Body of pancreas (tissue), 4 donors: ENCODE results near the gene TMEM256. TPM values are rescaled to one million over a fixed set of nuclear protein-coding genes. Genes with fewer than 3 reads are reported as not detected.

Experiments used
- ATAC-seq: fragments of 150-250 bp; one replicate; pipeline ENCODE4 v1.9.1; 2016
- DNase-seq, 4 donors: peaks; one replicate each; pipeline ENCODE4 v3.0.0-alpha.2; 2019
- H3K27ac ChIP-seq, 4 donors: fragments of 200-600 bp; sonication (generic); 1 replicate in 3 of 4; 2 replicates in 1 of 4; pipeline versions ENCODE4 v1.5.1 to v1.6.1; 2016 to 2019; ENCODE audit warnings: mild to moderate bottlenecking in 1 of 4, mixed read lengths in 1 of 4, moderate library complexity in 1 of 4
- H3K27me3 ChIP-seq, 2 donors: fragments of 200-600 bp; sonication (generic); one replicate each; pipeline ENCODE4 v1.6.0; 2016; ENCODE audit warnings: mild to moderate bottlenecking in 1 of 2
- H3K36me3 ChIP-seq, 2 donors: fragments of 200-600 bp; sonication (generic); replicated peaks in 1 of 2; 2 replicates each; pipeline ENCODE4 v1.5.1; 2016; ENCODE audit warnings: low read depth in 2 of 2; ENCODE audit not compliant: insufficient read depth in 1 of 2
- H3K4me1 ChIP-seq: fragments of 200-600 bp; sonication (generic); one replicate; pipeline ENCODE4 v1.6.0; 2016
- H3K4me3 ChIP-seq, 2 donors: fragments of 200-600 bp; sonication (generic); 1 replicate in 1 of 2; 2 replicates in 1 of 2; pipeline ENCODE4 v1.5.1; 2016 to 2019
- H3K9me3 ChIP-seq, 3 donors: fragments of 200-600 bp; sonication (generic); 1 replicate in 2 of 3; 2 replicates in 1 of 3; pipeline ENCODE4 v1.5.1; 2016
- POLR2A ChIP-seq, 3 donors: fragments of 450-650 bp; IDR thresholded peaks; one replicate each; pipeline ENCODE4 v1.6.1; 2016; ENCODE audit warnings: antibody characterized with exemption in 3 of 3, mild to moderate bottlenecking in 2 of 3
- WGBS, 2 donors: methylation state at CpG; one replicate each; pipeline ENCODE4 v1.1.5; 2017; 5-methylcytosine and 5-hydroxymethylcytosine counted together
- intact Hi-C: fragments of 100-400 bp; cut with DNase I; formaldehyde crosslinking; loops from one replicate; pipeline ENCODE4 v1.15.1; 2023
- total RNA-seq, 2 donors: library from RNA; depleted of rRNA; stranded (reverse); fragments of >200 nt; gene quantifications; one replicate each; pipeline ENCODE4 v1.1.0, GENCODE V29; 2016
- TF ChIP-seq, protein P1 (sequence below), 7 experiments: fragments of 450-650 bp in 4 of 7; fragments of 200-600 bp in 3 of 7; sonication (generic) in 3 of 7; IDR thresholded peaks; one replicate each; pipeline ENCODE4 v1.5.1; 2016 to 2019; ENCODE audit warnings: antibody characterized with exemption in 7 of 7

Gene TMEM256
- total RNA-seq = 10 to 100 TPM; 14.5 to 21.8 TPM

DNA sequence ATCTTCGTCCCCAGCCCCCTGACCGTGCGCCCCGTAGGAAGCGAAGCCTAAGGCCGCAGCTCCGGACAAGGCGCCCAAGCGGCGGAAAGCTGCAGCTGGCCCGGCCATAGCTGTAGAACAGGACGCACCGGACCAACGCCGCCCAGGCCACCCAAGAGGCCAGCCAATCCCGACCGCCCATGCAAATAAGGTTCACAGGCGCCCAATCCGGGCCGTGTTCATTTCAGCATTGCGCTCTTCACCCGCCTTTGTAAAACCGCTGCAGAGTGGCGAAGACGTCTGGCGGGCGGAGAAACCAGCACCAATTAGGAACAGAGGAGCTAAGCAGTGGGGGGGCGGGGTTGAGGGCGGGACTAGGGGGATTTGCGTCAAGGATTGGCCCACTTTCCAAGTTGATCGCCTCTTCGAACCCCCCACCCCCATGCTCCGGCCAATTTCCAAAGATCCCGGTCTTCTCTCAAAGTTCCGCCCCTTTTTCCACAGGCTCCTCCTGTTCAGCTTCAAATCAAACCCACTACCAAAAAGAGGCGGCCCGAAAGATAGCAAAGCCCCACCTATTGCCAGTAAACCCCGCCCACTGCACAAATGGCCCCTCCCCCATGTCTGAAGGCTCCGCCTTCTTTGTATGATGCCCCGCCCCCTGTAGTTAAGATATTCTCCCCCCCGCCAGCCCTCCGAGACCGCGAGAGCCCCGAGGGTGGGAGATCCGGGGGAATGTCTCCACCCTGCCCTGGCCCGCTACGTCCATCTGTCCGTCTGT, at the start of gene TMEM256:
TSS of gene TMEM256 (minus strand) at position 121 of the 760 bp plus-strand sequence. CDS start at position 108, 13 bp downstream.
- no peaks in the 10 kb centered on the region for H3K36me3 ChIP-seq
- no peaks in the 10 kb centered on the region for H3K9me3 ChIP-seq
- 1% methylated on average over 24 to 49 of the region's 49 CpGs for WGBS, 2 donors
- peak within 1 kb of the TSS; percentile 60 to 96 (median 90) for H3K27ac ChIP-seq
- H3K4me3 ChIP-seq = peak within 1 kb of the TSS; percentile 39
- peak; percentile 92 for ATAC-seq
- intact Hi-C loops = no loop called here
- no peaks in the 10 kb centered on the region for H3K27me3 ChIP-seq
- peaks cover 32% of the 10 kb centered on the region for H3K4me1 ChIP-seq
- peak; percentile 99 for DNase-seq
- TF ChIP-seq, protein P1, sequence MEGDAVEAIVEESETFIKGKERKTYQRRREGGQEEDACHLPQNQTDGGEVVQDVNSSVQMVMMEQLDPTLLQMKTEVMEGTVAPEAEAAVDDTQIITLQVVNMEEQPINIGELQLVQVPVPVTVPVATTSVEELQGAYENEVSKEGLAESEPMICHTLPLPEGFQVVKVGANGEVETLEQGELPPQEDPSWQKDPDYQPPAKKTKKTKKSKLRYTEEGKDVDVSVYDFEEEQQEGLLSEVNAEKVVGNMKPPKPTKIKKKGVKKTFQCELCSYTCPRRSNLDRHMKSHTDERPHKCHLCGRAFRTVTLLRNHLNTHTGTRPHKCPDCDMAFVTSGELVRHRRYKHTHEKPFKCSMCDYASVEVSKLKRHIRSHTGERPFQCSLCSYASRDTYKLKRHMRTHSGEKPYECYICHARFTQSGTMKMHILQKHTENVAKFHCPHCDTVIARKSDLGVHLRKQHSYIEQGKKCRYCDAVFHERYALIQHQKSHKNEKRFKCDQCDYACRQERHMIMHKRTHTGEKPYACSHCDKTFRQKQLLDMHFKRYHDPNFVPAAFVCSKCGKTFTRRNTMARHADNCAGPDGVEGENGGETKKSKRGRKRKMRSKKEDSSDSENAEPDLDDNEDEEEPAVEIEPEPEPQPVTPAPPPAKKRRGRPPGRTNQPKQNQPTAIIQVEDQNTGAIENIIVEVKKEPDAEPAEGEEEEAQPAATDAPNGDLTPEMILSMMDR (IDR thresholded peaks at IDR 0.05) = peak in 2 of 7 experiments; percentile 24 to 25
- TF ChIP-seq POLR2A (IDR thresholded peaks at IDR 0.05) = peak; percentile 95 to 98 (median 98)

DNA sequence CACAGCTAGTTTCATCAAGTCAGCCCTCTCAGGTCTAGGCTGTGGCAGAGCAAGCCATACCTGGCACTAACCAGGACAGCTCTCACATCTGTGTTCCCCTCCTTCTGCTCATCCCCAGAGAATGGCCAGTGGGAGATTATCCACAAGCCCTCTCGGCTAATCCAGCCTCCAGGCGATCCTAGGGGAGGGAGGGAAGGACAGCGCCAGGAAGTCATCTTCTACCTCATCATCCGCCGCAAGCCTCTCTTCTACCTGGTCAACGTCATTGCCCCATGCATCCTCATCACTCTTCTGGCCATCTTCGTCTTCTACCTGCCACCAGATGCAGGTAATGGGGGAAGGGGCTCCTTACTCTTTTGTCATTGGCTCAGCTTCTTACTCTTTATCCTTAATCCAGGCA, 44.6 kb upstream of the TMEM256 start:
- no peak for DNase-seq
- intact Hi-C loops = no loop called here
- WGBS, 2 donors = 91 to 92% methylated on average over 7 of the region's 7 CpGs
- Histone ChIP-seq H3K4me3 (no peak overlapping the region), H3K27me3 (no peaks in the 10 kb centered on the region), H3K36me3 (no peaks in the 10 kb centered on the region), H3K9me3 (no peaks in the 10 kb centered on the region), H3K27ac (no peak overlapping the region), H3K4me1 (peaks cover 11% of the 10 kb centered on the region)
- TF ChIP-seq, protein P1 (IDR thresholded peaks at IDR 0.05) = no peak
- TF ChIP-seq POLR2A (IDR thresholded peaks at IDR 0.05) = no peak
- ATAC-seq = no peak

DNA sequence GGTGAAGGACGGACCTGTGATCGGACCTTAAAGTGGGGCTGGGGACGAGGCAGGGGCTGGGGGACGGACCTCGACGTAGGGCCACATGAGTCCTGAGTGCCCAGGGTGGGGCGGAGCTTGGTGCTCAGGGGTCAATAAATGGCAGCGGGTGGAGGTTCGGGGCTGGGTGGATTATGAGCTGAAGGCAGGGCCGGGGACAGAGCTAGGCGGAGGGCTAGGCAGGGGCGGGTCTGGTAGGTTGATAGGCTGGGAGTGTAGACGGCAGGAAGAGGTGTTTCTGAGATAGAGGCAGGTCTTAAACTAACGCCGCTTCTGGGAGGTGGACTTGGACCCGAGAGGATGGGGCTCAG, 41.7 kb upstream of the TMEM256 start:
- peak in 1 of 4 donors; percentile 45 for DNase-seq
- 4% methylated on average over 16 of the region's 16 CpGs for WGBS, 2 donors
- peak overlapping the region in 1 of 2 donors; percentile 35 for H3K4me3 ChIP-seq
- H3K27me3 ChIP-seq = no peaks in the 10 kb centered on the region
- H3K36me3 ChIP-seq = no peaks in the 10 kb centered on the region
- intact Hi-C loops = no loop called here
- H3K4me1 ChIP-seq = peaks cover 16% of the 10 kb centered on the region
- ATAC-seq = peak; percentile 53
- TF ChIP-seq, protein P1 (IDR thresholded peaks at IDR 0.05) = no peak
- H3K9me3 ChIP-seq = no peaks in the 10 kb centered on the region
- peak overlapping the region in 3 of 4 donors; percentile 33 to 75 (median 66) for H3K27ac ChIP-seq

DNA sequence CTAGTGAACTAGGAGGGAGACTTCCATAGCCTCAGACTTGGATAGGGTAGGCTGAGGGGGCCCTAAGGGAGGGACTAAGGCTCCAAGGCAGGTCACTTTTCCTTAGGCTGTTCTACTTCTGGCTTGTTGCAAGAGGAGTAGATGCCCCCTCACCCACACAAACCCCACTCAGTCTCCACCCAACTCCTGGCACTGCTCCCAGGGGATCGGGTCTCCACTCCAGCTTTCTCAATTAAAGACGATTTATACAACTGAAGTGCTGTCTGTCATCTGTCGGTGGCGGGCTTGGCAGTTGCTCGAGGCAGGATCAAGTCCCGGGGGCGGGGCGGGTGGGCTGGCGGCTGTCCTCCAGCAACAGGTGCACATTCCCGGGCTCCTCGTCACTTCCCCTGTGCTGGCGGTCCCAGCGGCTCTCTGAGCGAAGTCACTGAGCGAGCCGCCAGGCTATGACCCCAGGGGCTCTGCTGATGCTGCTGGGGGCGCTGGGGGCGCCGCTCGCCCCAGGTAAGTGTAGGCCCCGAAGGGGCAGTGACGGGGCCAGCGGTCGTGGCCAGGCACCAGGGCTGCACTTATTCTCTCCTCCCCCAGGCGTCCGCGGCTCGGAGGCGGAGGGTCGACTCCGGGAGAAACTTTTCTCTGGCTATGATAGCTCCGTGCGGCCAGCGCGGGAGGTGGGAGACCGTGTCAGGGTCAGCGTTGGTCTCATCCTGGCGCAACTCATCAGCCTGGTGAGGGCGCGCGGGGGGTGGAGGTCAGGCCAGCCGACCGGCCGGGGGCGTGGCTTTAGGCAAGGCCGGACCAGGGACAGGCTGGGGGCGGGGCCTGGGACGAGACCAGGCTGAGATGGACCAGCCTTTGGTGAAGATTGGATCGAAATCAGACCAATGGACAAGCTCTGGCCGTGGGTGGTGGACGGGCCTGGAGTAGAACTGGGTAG, 41.1 kb upstream of the TMEM256 start, which contains the start of gene CHRNB1:
TSS of gene CHRNB1 (plus strand) at position 380 of the 937 bp plus-strand sequence. CDS start at position 447, 67 bp downstream.
- peak within 1 kb of the TSS; percentile 33 to 75 (median 51) for H3K27ac ChIP-seq
- intact Hi-C loops = loop anchor here (5.0 kb wide), 1 partner anchor 42 kb away; no protein-coding TSS in a partner anchor
- no peaks in the 10 kb centered on the region for H3K27me3 ChIP-seq
- peak in 2 of 3 donors; percentile 28 to 30 for TF ChIP-seq POLR2A (IDR thresholded peaks at IDR 0.05)
- TF ChIP-seq, protein P1 (IDR thresholded peaks at IDR 0.05) = peak in 4 of 7 experiments; percentile 7 to 40 (median 18)
- DNase-seq (peak; percentile 82 to 91 (median 88)), ATAC-seq (peak; percentile 87)
- H3K36me3 ChIP-seq = no peaks in the 10 kb centered on the region
- peaks cover 22% of the 10 kb centered on the region for H3K4me1 ChIP-seq
- peak within 1 kb of the TSS; percentile 3 to 35 for H3K4me3 ChIP-seq
- WGBS, 2 donors = 3% methylated on average over 15 to 49 of the region's 51 CpGs
- H3K9me3 ChIP-seq = no peaks in the 10 kb centered on the region
